Trophoblast cell (in vitro differentiated cells and primary cell): Measurements from ENCODE around the gene ATPAF2.

Source experiments
- DNase-seq, 2 donors: peaks; one replicate each; pipeline ENCODE4 v3.0.0-alpha.2; 2016
- H2AFZ ChIP-seq: 2 replicates; pipeline ENCODE4 v1.6.1; 2013; ENCODE audit warnings: low read length, moderate library complexity, mild to moderate bottlenecking; ENCODE audit not compliant: insufficient read depth, poor library complexity
- H2AK5ac ChIP-seq: 2 replicates; pipeline ENCODE4 v1.6.1; 2013; ENCODE audit warnings: mild to moderate bottlenecking, low read length
- H2BK120ac ChIP-seq: 2 replicates; pipeline ENCODE4 v1.6.1; 2013; ENCODE audit warnings: low read length, mild to moderate bottlenecking, moderate library complexity; ENCODE audit not compliant: insufficient read depth, poor library complexity
- H2BK12ac ChIP-seq: 2 replicates; pipeline ENCODE4 v1.6.1; 2013; ENCODE audit warnings: mild to moderate bottlenecking, low read length, moderate library complexity
- H2BK5ac ChIP-seq: 2 replicates; pipeline ENCODE4 v1.6.1; 2013; ENCODE audit warnings: low read length, low read depth, moderate library complexity, mild to moderate bottlenecking; ENCODE audit not compliant: poor library complexity
- H3K14ac ChIP-seq: 2 replicates; pipeline ENCODE4 v1.6.1; 2013; ENCODE audit warnings: mild to moderate bottlenecking, low read length
- H3K18ac ChIP-seq: 2 replicates; pipeline ENCODE4 v1.6.1; 2013; ENCODE audit warnings: mild to moderate bottlenecking, low read length
- H3K23ac ChIP-seq: 2 replicates; pipeline ENCODE4 v1.6.1; 2013; ENCODE audit warnings: low read length
- H3K27ac ChIP-seq: 2 replicates; pipeline ENCODE4 v1.5.1; 2013; ENCODE audit warnings: low read depth, mild to moderate bottlenecking, inconsistent platforms, low read length, moderate library complexity
- H3K27me3 ChIP-seq: 2 replicates; pipeline ENCODE4 v1.6.1; 2013; ENCODE audit warnings: inconsistent platforms, mild to moderate bottlenecking, low read length, moderate library complexity; ENCODE audit not compliant: insufficient read depth
- H3K36me3 ChIP-seq, 2 experiments: 1 replicate in 1 of 2; 2 replicates in 1 of 2; pipeline ENCODE4 v1.6.1; 2013; ENCODE audit warnings: low read length in 2 of 2, mild to moderate bottlenecking in 2 of 2, moderate library complexity in 1 of 2; ENCODE audit not compliant: insufficient read depth in 2 of 2, control insufficient read depth in 1 of 2
- H3K4ac ChIP-seq: 2 replicates; pipeline ENCODE4 v1.6.1; 2013; ENCODE audit warnings: low read depth, mild to moderate bottlenecking, low read length, moderate library complexity
- H3K4me1 ChIP-seq, 2 experiments: 1 replicate in 1 of 2; 2 replicates in 1 of 2; pipeline ENCODE4 v1.6.1; 2013; ENCODE audit warnings: low read length in 2 of 2, mild to moderate bottlenecking in 2 of 2, moderate library complexity in 1 of 2; ENCODE audit not compliant: insufficient read depth in 2 of 2, control insufficient read depth in 1 of 2
- H3K4me2 ChIP-seq: 2 replicates; pipeline ENCODE4 v1.6.1; 2013; ENCODE audit warnings: inconsistent platforms, mild to moderate bottlenecking, low read length, moderate library complexity
- H3K4me3 ChIP-seq: 2 replicates; pipeline ENCODE4 v1.5.1; 2013; ENCODE audit warnings: mild to moderate bottlenecking, low read depth, low read length, inconsistent platforms
- H3K79me1 ChIP-seq: one replicate; pipeline ENCODE4 v1.6.1; 2013; ENCODE audit warnings: low read length
- H3K79me2 ChIP-seq: 2 replicates; pipeline ENCODE4 v1.6.1; 2013; ENCODE audit warnings: low read length, mild to moderate bottlenecking; ENCODE audit not compliant: control insufficient read depth, insufficient read depth, poor library complexity
- H3K9ac ChIP-seq: 2 replicates; pipeline ENCODE4 v1.6.1; 2013; ENCODE audit warnings: mild to moderate bottlenecking, low read length
- H3K9me3 ChIP-seq: 2 replicates; pipeline ENCODE4 v1.6.1; 2013; ENCODE audit warnings: low read depth, mild to moderate bottlenecking, control low read depth, inconsistent platforms, low read length; ENCODE audit not compliant: insufficient read depth
- H4K12ac ChIP-seq: 2 replicates; pipeline ENCODE4 v1.6.1; 2013; ENCODE audit warnings: low read depth, mild to moderate bottlenecking, low read length, moderate library complexity
- H4K8ac ChIP-seq: 2 replicates; pipeline ENCODE4 v1.6.1; 2013; ENCODE audit warnings: low read depth, mild to moderate bottlenecking, low read length, moderate library complexity
- H4K91ac ChIP-seq: one replicate; pipeline ENCODE4 v1.6.1; 2013; ENCODE audit warnings: low read depth, mild to moderate bottlenecking, low read length, moderate library complexity
- WGBS: extraction: QIAGEN DNeasy Blood & Tissue Kit; methylation state at CpG from one replicate; pipeline ENCODE4 v1.1.7; 2013; ENCODE audit warnings: missing lambda C conversion rate; ENCODE audit not compliant: insufficient read length, insufficient coverage; ENCODE audit errors: extremely low coverage; 5-methylcytosine and 5-hydroxymethylcytosine counted together

Gene ATPAF2

GRCh38 chr17:18005496-18005895 lies 33.5 kb downstream of the ATPAF2 start:
- Histone ChIP-seq H3K4me3 (no peak overlapping the region), H4K8ac (no peak overlapping the region), H3K4ac (no peak overlapping the region), H2BK120ac (no peak overlapping the region), H2AFZ (no peak overlapping the region), H3K36me3 (peaks cover 1 to 4% of the 10 kb centered on the region in 2 experiments), H3K9me3 (peaks cover 7% of the 10 kb centered on the region), H3K4me2 (no peak overlapping the region), H3K9ac (no peak overlapping the region), H2BK12ac (no peak overlapping the region), H3K14ac (no peak overlapping the region), H4K12ac (no peak overlapping the region), H4K91ac (no peak overlapping the region), H3K18ac (no peak overlapping the region), H2AK5ac (no peak overlapping the region), H3K79me1 (no peaks in the 10 kb centered on the region), H2BK5ac (no peak overlapping the region), H3K27me3 (no peaks in the 10 kb centered on the region), H3K79me2 (no peaks in the 10 kb centered on the region), H3K4me1 (peaks cover 6 to 12% of the 10 kb centered on the region in 2 experiments), H3K27ac (no peak overlapping the region), H3K23ac (no peak overlapping the region)
- DNase-seq, result peak; percentile 61 to 72
- no CpG with 5 or more reads among the region's 3 CpGs for WGBS

DNA sequence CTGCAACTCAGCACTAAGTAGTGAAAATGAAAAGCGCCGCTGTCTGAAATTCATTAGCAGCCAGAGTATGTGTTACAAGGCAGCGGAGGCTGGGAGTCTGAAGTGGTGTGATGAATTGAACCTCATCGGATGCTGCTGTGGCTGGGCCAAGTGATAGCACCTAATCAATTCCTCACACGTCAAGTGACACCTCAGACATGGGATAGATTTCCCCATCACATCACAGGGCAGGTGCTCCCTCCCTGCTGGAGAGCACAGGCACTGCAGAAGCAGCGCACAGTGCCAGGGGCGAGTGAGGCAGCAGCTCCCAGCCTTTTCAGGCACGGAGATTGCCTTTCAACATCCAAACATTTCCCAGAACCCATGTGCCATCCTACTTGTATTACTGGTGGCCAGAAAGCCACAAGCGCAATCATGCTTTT lies 34.1 kb downstream of the ATPAF2 start:
- Histone ChIP-seq H4K12ac (no peak overlapping the region), H3K9ac (no peak overlapping the region), H3K27me3 (no peaks in the 10 kb centered on the region), H3K9me3 (peaks cover 8% of the 10 kb centered on the region), H3K4me3 (no peak overlapping the region), H2BK5ac (no peak overlapping the region), H3K4me2 (no peak overlapping the region), H2BK12ac (no peak overlapping the region), H3K23ac (no peak overlapping the region), H3K36me3 (peaks cover 1 to 4% of the 10 kb centered on the region in 2 experiments), H2BK120ac (no peak overlapping the region), H3K79me1 (no peaks in the 10 kb centered on the region), H3K79me2 (no peaks in the 10 kb centered on the region), H4K91ac (no peak overlapping the region), H2AK5ac (no peak overlapping the region), H3K4ac (no peak overlapping the region), H3K4me1 (peaks cover 6 to 12% of the 10 kb centered on the region in 2 experiments), H2AFZ (no peak overlapping the region), H3K27ac (no peak overlapping the region), H4K8ac (no peak overlapping the region), H3K14ac (no peak overlapping the region), H3K18ac (no peak overlapping the region)
- no CpG with 5 or more reads among the region's 9 CpGs for WGBS
- peak in 1 of 2 donors; percentile 9 for DNase-seq

DNA sequence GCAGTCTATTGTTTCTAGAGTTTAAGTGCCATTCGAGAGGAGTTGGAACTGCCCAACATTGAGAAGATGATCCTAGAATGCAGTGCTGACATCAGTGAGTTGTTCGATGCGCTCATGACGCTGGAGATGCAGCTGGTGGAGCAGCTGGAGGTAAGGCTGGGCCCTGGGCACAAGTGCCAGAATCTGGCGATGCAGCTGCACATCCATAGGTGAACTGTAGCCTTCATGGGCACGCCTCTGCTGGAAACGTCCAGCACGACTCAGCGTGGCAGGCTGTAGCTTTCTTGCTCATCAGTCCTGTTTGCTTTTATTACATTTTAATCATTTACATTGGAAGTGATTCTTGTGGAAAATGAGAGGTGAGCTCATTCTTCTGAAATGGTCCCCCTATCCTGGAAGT lies 34.6 kb downstream of the ATPAF2 start:
- H3K23ac ChIP-seq, result no peak overlapping the region
- no peak overlapping the region for H4K8ac ChIP-seq
- H3K36me3 ChIP-seq, result peaks cover 1 to 3% of the 10 kb centered on the region in 2 experiments
- H3K4ac ChIP-seq, result no peak overlapping the region
- no peaks in the 10 kb centered on the region for H3K27me3 ChIP-seq
- no peak overlapping the region for H2BK12ac ChIP-seq
- H3K27ac ChIP-seq, result no peak overlapping the region
- no peak overlapping the region for H4K91ac ChIP-seq
- H3K18ac ChIP-seq, result no peak overlapping the region
- H2AFZ ChIP-seq, result no peak overlapping the region
- no peak overlapping the region for H3K14ac ChIP-seq
- H2BK120ac ChIP-seq, result no peak overlapping the region
- WGBS, result no CpG with 5 or more reads among the region's 9 CpGs
- H2BK5ac ChIP-seq, result no peak overlapping the region
- H3K9ac ChIP-seq, result no peak overlapping the region
- no peak for DNase-seq
- H3K79me1 ChIP-seq, result no peaks in the 10 kb centered on the region
- H4K12ac ChIP-seq, result no peak overlapping the region
- peaks cover 6 to 12% of the 10 kb centered on the region in 2 experiments for H3K4me1 ChIP-seq
- no peaks in the 10 kb centered on the region for H3K79me2 ChIP-seq
- H3K4me2 ChIP-seq, result no peak overlapping the region
- no peak overlapping the region for H3K4me3 ChIP-seq
- peaks cover 7% of the 10 kb centered on the region for H3K9me3 ChIP-seq
- H2AK5ac ChIP-seq, result no peak overlapping the region

DNA sequence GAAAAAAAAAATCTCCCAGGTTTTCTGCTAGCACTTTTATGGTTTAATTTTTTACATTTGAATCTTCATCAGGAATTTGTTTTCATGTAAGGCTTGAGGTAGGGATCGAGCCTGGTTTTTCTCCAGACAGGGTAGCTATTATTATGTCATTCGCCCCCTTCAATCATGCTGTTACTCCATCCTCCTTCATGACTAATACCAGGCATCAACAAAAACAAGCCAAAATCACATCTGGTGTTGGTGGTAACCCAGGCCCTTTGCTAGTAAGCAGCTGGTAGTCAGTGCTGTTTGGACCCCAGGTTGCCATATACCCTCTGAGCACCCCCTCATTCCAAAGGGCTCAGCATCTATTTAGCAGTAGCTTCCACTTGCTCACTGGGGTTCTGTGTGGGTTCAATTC lies 36.8 kb downstream of the ATPAF2 start:
- Histone ChIP-seq H2BK12ac (no peak overlapping the region), H2AK5ac (no peak overlapping the region), H4K8ac (no peak overlapping the region), H3K18ac (no peak overlapping the region), H3K4me1 (peaks cover 0 to 8% of the 10 kb centered on the region in 2 experiments), H2BK5ac (no peak overlapping the region), H3K79me2 (no peaks in the 10 kb centered on the region), H3K23ac (no peak overlapping the region), H3K14ac (no peak overlapping the region), H3K9ac (no peak overlapping the region), H3K9me3 (peaks cover 7% of the 10 kb centered on the region), H3K79me1 (no peaks in the 10 kb centered on the region), H3K27ac (no peak overlapping the region), H4K91ac (no peak overlapping the region), H3K27me3 (no peaks in the 10 kb centered on the region), H4K12ac (no peak overlapping the region), H3K36me3 (peaks cover 0 to 1% of the 10 kb centered on the region in 2 experiments), H3K4me2 (no peak overlapping the region), H3K4me3 (no peak overlapping the region), H3K4ac (no peak overlapping the region), H2BK120ac (no peak overlapping the region), H2AFZ (no peak overlapping the region)
- no peak for DNase-seq
- WGBS, result no CpG with 5 or more reads among the region's 2 CpGs
